NB4 (cell line): ENCODE data around the gene ETNPPL.

Experiments
- MYC ChIP-seq: IDR thresholded peaks from 2 replicates; pipeline ENCODE4 v1.6.1; 2011; ENCODE audit warnings: low read depth, low read length
- POLR2A ChIP-seq: IDR thresholded peaks from 2 replicates; pipeline ENCODE4 v1.6.1; 2011; ENCODE audit warnings: mild to moderate bottlenecking; ENCODE audit not compliant: insufficient read length; ENCODE audit errors: extremely low read depth
- TF ChIP-seq, protein P1 (sequence below): IDR thresholded peaks from one replicate; pipeline ENCODE4 v1.5.1; 2012; ENCODE audit warnings: low read depth, low read length
- TF ChIP-seq, protein P2 (sequence below): IDR thresholded peaks from 2 replicates; pipeline ENCODE4 v1.6.1; 2011; ENCODE audit warnings: low read depth, low read length

DNA sequence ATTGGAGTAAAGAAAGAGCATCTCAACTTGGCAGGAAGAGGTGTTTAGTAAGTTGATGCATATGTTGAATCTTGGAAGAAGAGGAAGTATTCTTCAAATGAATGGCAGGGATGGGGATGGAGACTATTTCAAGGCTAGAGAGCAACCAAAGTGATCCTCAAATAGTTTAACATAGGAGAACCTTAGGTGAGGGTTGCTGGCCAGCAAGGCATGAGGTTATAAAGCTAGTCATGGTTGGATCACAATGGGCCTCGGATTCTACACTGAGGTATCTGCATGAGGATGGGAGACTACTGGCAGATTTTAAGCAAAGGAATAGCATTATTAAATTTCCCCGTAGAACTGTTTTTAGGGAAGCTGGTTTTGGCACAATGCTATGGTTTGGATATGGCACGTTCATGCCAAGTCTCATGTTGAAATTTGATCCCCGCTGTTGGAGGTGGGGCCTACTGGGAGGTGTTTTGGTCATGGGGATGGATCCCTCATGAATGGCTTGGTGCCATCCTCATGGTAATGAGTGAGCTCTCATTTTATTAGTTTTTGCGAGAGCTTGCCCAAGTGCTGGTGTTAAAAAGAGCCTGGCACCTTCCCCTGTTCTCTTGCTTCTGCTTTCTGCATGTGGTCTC is 41.9 kb upstream of the ETNPPL start:
- TF ChIP-seq POLR2A (no peak), MYC (no peak)
- TF ChIP-seq, protein P1, sequence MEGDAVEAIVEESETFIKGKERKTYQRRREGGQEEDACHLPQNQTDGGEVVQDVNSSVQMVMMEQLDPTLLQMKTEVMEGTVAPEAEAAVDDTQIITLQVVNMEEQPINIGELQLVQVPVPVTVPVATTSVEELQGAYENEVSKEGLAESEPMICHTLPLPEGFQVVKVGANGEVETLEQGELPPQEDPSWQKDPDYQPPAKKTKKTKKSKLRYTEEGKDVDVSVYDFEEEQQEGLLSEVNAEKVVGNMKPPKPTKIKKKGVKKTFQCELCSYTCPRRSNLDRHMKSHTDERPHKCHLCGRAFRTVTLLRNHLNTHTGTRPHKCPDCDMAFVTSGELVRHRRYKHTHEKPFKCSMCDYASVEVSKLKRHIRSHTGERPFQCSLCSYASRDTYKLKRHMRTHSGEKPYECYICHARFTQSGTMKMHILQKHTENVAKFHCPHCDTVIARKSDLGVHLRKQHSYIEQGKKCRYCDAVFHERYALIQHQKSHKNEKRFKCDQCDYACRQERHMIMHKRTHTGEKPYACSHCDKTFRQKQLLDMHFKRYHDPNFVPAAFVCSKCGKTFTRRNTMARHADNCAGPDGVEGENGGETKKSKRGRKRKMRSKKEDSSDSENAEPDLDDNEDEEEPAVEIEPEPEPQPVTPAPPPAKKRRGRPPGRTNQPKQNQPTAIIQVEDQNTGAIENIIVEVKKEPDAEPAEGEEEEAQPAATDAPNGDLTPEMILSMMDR = no peak
- TF ChIP-seq, protein P2, sequence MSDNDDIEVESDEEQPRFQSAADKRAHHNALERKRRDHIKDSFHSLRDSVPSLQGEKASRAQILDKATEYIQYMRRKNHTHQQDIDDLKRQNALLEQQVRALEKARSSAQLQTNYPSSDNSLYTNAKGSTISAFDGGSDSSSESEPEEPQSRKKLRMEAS = no peak
